ENCODE data around the gene DAPK2. TPM values are rescaled to one million over a fixed set of nuclear protein-coding genes. Genes with fewer than 3 reads are reported as not detected.

The DAPK2 gene
- total RNA-seq, 1 donor from 2014 or later = 2.4 TPM

DNA sequence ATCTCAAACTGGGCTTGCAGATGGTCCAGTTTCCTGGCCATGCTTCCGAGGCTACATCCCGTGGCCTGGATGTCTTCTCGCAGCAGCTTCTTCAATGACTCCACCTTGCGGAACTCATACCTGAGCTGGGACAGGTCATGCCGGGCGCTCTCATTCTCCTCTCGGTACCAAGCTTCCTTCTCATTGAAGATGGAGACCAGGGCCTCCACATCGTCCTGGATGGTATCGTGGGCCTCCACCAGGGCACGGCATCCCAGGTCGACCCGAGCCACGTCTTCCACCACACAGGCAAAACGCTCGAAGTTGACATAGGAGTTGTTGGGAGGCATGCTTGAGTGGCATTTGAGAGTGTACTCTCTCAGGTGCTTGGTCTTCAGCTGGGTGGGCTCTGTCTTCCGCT is 123.4 kb downstream of the DAPK2 start:
- Histone ChIP-seq H3K27ac (no peak overlapping the region), H3K9me3 (no peaks in the 10 kb centered on the region), H3K4me1 (no peaks in the 10 kb centered on the region), H3K4me3 (no peak overlapping the region), H3K27me3 (no peaks in the 10 kb centered on the region), H3K36me3 (no peaks in the 10 kb centered on the region)
- intact Hi-C loops (cut with DNase I) = no loop called here
- TF ChIP-seq, protein P1, sequence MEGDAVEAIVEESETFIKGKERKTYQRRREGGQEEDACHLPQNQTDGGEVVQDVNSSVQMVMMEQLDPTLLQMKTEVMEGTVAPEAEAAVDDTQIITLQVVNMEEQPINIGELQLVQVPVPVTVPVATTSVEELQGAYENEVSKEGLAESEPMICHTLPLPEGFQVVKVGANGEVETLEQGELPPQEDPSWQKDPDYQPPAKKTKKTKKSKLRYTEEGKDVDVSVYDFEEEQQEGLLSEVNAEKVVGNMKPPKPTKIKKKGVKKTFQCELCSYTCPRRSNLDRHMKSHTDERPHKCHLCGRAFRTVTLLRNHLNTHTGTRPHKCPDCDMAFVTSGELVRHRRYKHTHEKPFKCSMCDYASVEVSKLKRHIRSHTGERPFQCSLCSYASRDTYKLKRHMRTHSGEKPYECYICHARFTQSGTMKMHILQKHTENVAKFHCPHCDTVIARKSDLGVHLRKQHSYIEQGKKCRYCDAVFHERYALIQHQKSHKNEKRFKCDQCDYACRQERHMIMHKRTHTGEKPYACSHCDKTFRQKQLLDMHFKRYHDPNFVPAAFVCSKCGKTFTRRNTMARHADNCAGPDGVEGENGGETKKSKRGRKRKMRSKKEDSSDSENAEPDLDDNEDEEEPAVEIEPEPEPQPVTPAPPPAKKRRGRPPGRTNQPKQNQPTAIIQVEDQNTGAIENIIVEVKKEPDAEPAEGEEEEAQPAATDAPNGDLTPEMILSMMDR (IDR thresholded peaks at IDR 0.05) = no peak
- DNase-seq (ENCODE audit: low spot score in 2 of 2) = no peak

DNA sequence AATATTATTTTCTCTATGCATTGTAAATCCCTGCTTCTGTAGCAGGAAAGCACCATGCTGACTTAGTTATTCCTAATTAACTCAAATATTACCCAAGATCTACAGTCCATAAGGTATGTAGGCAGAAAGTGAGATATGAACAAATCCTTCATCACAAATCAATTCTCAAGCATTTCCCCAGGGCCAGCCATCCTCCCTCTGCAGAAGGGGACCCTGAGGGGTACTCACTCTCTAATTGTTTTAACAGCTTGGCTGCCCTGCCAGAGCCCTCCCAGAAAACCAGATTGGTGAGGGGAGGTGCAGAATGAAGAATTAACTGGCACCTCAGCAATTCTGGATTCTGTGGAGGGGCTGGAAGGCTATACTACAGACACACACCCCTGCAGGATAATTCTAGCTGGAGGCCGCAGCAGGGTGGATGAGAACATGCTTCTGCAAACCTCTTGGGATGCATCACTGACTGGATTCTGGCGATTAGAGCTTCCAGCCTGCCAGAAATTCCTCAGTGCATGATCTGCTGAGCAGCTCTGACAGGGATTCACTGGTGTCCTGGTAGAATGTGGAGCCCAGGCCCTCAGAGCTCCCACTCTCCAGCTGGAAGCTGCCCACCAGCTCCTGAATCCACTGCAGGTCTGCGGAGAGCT is 123.9 kb downstream of the DAPK2 start:
- intact Hi-C loops (cut with DNase I) = no loop called here
- Histone ChIP-seq H3K27me3 (no peaks in the 10 kb centered on the region), H3K27ac (no peak overlapping the region), H3K4me1 (no peaks in the 10 kb centered on the region), H3K9me3 (no peaks in the 10 kb centered on the region), H3K4me3 (no peak overlapping the region), H3K36me3 (no peaks in the 10 kb centered on the region)
- TF ChIP-seq, protein P1 (IDR thresholded peaks at IDR 0.05) = no peak
- no peak for DNase-seq (ENCODE audit: low spot score in 2 of 2)

DNA sequence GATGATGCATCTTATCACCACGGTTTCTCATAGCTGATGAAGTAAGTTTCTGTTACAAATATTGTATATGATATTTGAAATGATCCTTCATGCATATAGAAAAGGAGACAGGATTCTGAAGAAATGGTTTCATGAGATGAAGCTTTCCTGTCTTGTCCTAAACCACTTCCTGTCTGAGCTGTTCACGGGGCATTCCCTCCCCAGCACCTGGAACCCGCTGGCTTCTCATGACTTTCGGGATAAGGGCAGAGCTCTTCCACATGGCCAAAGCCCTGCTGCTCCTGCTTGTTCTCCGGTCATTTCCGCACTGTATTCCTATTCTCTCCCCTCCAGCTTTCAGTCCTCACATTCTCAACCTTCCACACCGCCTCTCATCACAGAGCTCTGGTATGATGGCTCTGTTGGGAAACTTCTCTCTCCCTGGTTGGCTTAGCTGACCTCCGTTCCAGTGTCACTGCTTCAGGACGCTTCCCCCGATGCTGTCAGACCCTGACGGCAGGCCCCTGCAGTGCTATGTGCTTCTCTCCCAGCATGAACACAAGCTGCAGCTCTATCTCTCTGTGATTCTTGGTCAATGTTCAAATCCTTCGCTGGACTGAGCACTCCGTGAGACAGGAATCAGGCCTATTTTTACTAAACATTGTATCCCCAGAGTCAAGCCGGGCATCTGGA is 125.6 kb downstream of the DAPK2 start:
- intact Hi-C loops (cut with DNase I) = no loop called here
- no peaks in the 10 kb centered on the region for H3K9me3 ChIP-seq
- no peaks in the 10 kb centered on the region for H3K27me3 ChIP-seq
- no peak overlapping the region for H3K27ac ChIP-seq
- no peak overlapping the region for H3K4me3 ChIP-seq
- no peak for DNase-seq (ENCODE audit: low spot score in 2 of 2)
- TF ChIP-seq, protein P1 (IDR thresholded peaks at IDR 0.05) = no peak
- H3K36me3 ChIP-seq = no peaks in the 10 kb centered on the region
- H3K4me1 ChIP-seq = peaks cover 0 to 3% of the 10 kb centered on the region in 2 donors

DNA sequence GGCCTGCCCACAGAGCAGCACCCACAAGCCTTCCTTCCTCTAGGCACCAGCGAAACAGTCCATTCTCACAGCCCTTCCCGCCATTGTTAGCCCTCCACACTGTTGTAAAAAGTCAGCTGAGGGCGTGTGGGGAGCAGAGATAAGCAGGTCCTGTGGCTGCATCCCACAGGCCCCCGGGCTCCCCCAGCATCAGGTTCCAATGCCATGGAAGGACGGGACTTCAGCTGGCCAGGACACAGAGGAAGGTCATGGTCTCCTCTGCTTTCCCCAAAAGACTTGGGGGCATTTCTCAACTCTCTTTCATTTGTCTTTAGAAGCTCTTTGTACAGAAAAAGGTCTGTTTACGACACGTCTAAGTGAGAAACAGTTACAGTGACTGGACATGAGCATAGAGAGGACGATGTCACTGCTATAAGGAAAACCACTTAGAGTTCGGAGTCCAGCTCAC is 127.4 kb downstream of the DAPK2 start:
- H3K27ac ChIP-seq = no peak overlapping the region
- no peaks in the 10 kb centered on the region for H3K36me3 ChIP-seq
- peaks cover 0 to 3% of the 10 kb centered on the region in 2 donors for H3K4me1 ChIP-seq
- intact Hi-C loops (cut with DNase I) = no loop called here
- no peaks in the 10 kb centered on the region for H3K27me3 ChIP-seq
- H3K4me3 ChIP-seq = no peak overlapping the region
- DNase-seq (ENCODE audit: low spot score in 2 of 2) = no peak
- TF ChIP-seq, protein P1 (IDR thresholded peaks at IDR 0.05) = no peak
- no peaks in the 10 kb centered on the region for H3K9me3 ChIP-seq

DNA sequence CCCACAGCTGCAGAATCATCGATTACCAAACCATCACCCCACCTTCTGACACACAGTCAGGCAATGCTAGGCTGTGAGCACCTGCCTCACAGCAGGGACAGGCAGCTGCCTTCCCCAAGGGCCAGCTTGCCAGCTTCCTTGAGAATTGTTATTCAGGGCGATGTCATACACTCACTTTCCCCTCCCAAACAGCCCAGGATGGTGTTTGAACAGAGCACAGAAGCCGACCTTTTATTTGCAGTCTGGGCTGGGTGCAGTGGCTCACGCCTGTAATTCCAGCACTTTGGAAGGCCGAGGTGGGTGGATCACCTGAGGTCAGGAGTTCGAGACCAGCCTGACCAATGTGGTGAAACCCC is 128.0 kb downstream of the DAPK2 start:
- no peak for DNase-seq (ENCODE audit: low spot score in 2 of 2)
- peaks cover 0 to 3% of the 10 kb centered on the region in 2 donors for H3K4me1 ChIP-seq
- H3K36me3 ChIP-seq = no peaks in the 10 kb centered on the region
- H3K27ac ChIP-seq = no peak overlapping the region
- H3K27me3 ChIP-seq = no peaks in the 10 kb centered on the region
- TF ChIP-seq, protein P1 (IDR thresholded peaks at IDR 0.05) = no peak
- no peaks in the 10 kb centered on the region for H3K9me3 ChIP-seq
- H3K4me3 ChIP-seq = no peak overlapping the region
- intact Hi-C loops (cut with DNase I) = no loop called here

Measured in ascending aorta (tissue), 2 donors.